ENCODE results near the gene TEX261.
A peak's percentile ranks its signal among the peaks of the same experiment; 100 is the strongest.

TEX261 gene

GRCh38 chr2:70991142-70991541 is 3.5 kb downstream of the TEX261 start:
- DNase-seq, result no peak
- TF ChIP-seq GATA1 (IDR thresholded peaks at IDR 0.05; ENCODE audit: low read depth, low read length) (no peak), POLR2A (IDR thresholded peaks at IDR 0.05; ENCODE audit: low read length) (no peak)

DNA sequence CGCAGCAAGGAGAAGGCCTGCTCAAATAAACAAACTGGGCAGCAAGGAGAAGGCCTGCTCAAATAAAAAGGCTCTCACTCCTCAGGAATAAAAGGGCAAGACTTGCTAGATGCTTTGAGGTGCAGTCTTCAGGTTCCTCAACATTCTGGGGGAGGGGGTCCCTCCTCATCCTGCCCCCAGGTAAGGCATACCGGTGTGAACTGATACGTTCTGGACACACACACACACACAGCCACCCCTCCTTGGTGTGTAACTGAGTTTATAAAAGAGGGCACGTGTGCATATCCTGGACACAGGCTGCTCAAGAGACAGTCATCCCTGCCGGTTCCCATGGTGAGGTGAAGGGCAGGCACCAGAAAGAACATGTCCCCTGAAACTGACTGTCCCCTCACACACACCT is 4.5 kb downstream of the TEX261 start:
- no peak for DNase-seq
- no peak for TF ChIP-seq GATA1 (IDR thresholded peaks at IDR 0.05; ENCODE audit: low read depth, low read length)
- TF ChIP-seq POLR2A (IDR thresholded peaks at IDR 0.05; ENCODE audit: low read length), result no peak

DNA sequence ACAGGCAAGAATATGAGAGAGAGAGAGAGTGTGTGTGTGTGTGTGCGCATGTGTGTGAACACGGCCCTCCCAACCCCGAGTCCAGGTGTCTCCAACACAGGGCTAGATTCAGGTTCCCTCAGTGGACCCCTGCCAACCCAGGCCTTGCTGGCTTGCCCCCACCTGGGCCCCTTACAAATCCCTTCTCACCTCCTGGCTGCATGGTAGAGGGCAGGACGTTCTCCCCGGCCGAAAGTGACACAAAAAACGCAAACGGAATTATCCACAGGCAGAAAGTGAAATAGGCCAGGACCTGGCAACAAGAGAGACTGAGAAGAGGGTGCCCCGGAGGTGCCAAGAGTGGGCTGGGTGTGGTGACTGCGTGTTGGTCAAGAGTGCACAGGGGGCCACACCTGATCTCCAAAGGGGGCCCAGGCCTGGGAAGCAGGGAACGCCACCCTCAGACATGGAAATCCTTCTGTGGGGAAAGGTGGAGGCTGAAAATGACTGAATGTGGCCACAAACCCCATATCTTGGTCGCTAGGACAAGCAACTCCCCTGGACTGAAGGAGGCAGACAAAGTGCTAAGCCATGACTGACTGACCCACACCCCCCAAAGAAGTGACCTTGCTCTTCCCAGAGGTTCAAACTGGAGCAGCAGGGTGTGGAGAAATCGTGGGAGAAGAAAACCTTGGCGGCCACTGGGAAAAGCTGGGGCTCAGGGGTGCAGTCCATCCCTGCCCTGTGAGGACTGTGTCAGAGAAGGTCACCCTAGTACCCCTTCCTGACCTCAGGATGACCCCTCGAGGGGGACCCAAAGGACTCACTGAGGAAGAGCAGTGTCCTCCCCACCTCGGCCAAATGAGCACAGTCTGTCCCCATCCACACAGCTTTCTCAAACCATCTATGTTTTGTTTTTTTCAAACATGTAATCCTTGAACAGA is 5.7 kb downstream of the TEX261 start:
- TF ChIP-seq GATA1 (IDR thresholded peaks at IDR 0.05; ENCODE audit: low read depth, low read length) (no peak), POLR2A (IDR thresholded peaks at IDR 0.05; ENCODE audit: low read length) (no peak)
- no peak for DNase-seq

DNA sequence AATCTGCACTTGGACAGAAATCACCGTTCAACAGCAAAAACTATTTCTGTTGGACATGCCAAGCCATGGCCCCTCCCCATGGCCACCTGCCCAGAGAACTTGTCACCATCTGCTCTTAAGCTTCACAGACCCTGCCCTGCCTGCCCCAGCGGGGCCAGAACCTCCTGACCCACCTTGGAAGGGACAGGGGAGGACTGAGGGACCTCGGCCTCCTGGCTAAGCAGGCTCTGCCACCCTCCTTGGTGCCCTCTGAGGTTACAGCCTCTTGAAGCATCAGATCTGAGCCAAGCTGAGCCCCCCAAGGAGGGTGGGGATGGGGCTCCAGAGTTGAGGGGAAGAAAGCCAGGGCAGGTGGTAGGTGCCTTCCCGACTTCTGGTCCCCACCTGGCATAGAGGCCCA is 6.5 kb downstream of the TEX261 start:
- no peak for TF ChIP-seq POLR2A (IDR thresholded peaks at IDR 0.05; ENCODE audit: low read length)
- TF ChIP-seq GATA1 (IDR thresholded peaks at IDR 0.05; ENCODE audit: low read depth, low read length), result no peak
- no peak for DNase-seq

- TF ChIP-seq POLR2A (IDR thresholded peaks at IDR 0.05; ENCODE audit: low read length) (no peak), GATA1 (IDR thresholded peaks at IDR 0.05; ENCODE audit: low read depth, low read length) (no peak)
- no peak for DNase-seq
These were observed 7.3 kb downstream of the TEX261 start for GRCh38 chr2:70987386-70987785.

GRCh38 chr2:70986499-70987189 is 8.0 kb downstream of the TEX261 start:
- TF ChIP-seq POLR2A (IDR thresholded peaks at IDR 0.05; ENCODE audit: low read length) (no peak), GATA1 (IDR thresholded peaks at IDR 0.05; ENCODE audit: low read depth, low read length) (no peak)
- no peak for DNase-seq

GRCh38 chr2:70985956-70986355 is 8.7 kb downstream of the TEX261 start:
- DNase-seq, result no peak
- no peak for TF ChIP-seq GATA1 (IDR thresholded peaks at IDR 0.05; ENCODE audit: low read depth, low read length)
- TF ChIP-seq POLR2A (IDR thresholded peaks at IDR 0.05; ENCODE audit: low read length), result no peak

GRCh38 chr2:70985283-70985688 is 9.4 kb downstream of the TEX261 start:
- TF ChIP-seq POLR2A (IDR thresholded peaks at IDR 0.05; ENCODE audit: low read length) (no peak), GATA1 (IDR thresholded peaks at IDR 0.05; ENCODE audit: low read depth, low read length) (no peak)
- DNase-seq, result no peak

DNA sequence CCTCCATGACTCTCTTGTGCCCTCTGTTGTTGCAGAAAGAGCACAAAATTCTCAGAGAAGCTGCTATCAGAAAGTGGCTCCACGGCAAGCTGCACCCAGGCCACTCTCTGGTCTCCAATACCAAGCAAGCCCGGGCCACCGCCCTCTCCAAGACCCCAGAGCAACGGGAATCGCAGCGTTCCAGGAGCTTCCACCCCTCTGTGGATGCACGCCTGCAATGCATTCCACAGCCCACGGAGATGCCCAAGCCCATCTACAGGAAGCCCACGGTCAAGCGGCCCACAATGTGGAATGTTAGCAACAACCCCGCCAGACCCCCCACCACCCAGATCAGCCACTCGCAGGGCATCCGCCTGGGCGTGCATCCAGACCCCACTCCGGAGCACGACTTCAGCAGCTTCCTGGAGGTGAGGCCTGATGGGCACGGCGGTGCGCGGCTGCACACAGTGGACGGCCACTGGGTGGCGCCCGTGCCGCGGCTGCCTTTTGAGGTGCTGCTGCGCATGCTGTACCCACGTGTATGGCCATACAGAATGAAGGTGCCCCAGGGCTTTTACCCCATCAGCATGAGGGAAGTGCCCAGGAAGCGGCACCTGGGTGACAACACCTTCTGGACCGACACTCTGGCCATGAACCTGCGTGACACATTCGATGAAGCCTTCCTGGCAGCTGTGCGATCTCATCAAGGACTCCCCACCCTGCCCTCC is 9.9 kb downstream of the TEX261 start:
- no peak for TF ChIP-seq POLR2A (IDR thresholded peaks at IDR 0.05; ENCODE audit: low read length)
- TF ChIP-seq GATA1 (IDR thresholded peaks at IDR 0.05; ENCODE audit: low read depth, low read length), result no peak
- peak; percentile 76 to 82 for DNase-seq

GRCh38 chr2:70984228-70984575 is 10.5 kb downstream of the TEX261 start:
- DNase-seq, result no peak
- TF ChIP-seq POLR2A (IDR thresholded peaks at IDR 0.05; ENCODE audit: low read length) (no peak), GATA1 (IDR thresholded peaks at IDR 0.05; ENCODE audit: low read depth, low read length) (no peak)

- TF ChIP-seq POLR2A (IDR thresholded peaks at IDR 0.05; ENCODE audit: low read length) (no peak), GATA1 (IDR thresholded peaks at IDR 0.05; ENCODE audit: low read depth, low read length) (no peak)
- no peak for DNase-seq
These were observed 11.0 kb downstream of the TEX261 start for GRCh38 chr2:70983506-70984227.

DNA sequence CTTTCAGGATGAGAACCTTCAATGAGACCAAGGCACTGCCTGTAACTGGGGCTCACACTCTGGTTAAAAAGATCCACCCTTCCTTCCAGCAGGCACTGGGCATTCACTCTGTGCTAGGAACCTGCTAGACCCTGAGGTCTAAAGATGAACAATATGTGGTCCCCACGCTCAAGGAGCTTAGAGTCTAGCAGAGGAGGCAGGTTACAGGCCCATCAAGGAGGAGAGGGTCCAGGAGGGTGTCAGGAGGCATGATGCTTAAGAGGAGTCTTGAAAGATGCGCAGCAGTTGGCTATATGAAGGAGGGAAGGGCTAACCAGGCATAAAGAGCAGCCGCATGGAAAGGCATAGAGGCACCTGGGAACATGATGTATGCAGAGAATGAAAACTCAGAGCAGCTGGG is 11.7 kb downstream of the TEX261 start:
- no peak for DNase-seq
- TF ChIP-seq POLR2A (IDR thresholded peaks at IDR 0.05; ENCODE audit: low read length) (no peak), GATA1 (IDR thresholded peaks at IDR 0.05; ENCODE audit: low read depth, low read length) (no peak)
